Ishikawa (cell line): ENCODE results near the gene SLC34A1.

Source experiments
- EP300 ChIP-seq: IDR thresholded peaks from 2 replicates; pipeline ENCODE4 v1.6.1; 2012; ENCODE audit warnings: borderline replicate concordance
- REST ChIP-seq: IDR thresholded peaks from 2 replicates; pipeline ENCODE4 v1.6.1; 2012; ENCODE audit warnings: low read depth, mild to moderate bottlenecking
- YY1 ChIP-seq: IDR thresholded peaks from 2 replicates; pipeline ENCODE4 v1.6.1; 2012; ENCODE audit warnings: low read depth

GRCh38 chr5:177343777-177344176, 40.5 kb upstream of the SLC34A1 start:
- TF ChIP-seq EP300 (no peak), YY1 (no peak), REST (no peak)
